Aorta (tissue), 5 donors: ENCODE data around the gene PRKCA. TPM values are rescaled to one million over a fixed set of nuclear protein-coding genes. Genes with fewer than 3 reads are reported as not detected.
"Not testable (repeated sequence)": the region's sequence is repeated elsewhere in the genome, so short reads cannot be mapped to it uniquely, and the experiment has no call there.

Experiments used
- ATAC-seq: fragments of 200-7000 bp; cut with Tn5 transposase; one replicate; pipeline ENCODE4 v1.9.1; 2022; ENCODE audit warnings: moderate library complexity; ENCODE audit not compliant: low FRiP score
- DNase-seq, 2 donors: peaks; one replicate each; pipeline ENCODE4 v3.0.0-alpha.2; 2020
- H3K27ac ChIP-seq, 2 donors: one replicate each; pipeline ENCODE4 v1.5.1; 2013; ENCODE audit warnings: low read length in 2 of 2, mild to moderate bottlenecking in 2 of 2, moderate library complexity in 2 of 2, control low read depth in 1 of 2, inconsistent platforms in 1 of 2, low read depth in 1 of 2
- H3K27me3 ChIP-seq, 2 donors: one replicate each; pipeline ENCODE4 v1.6.1; 2013; ENCODE audit warnings: control low read depth in 1 of 2, low read length in 1 of 2, mild to moderate bottlenecking in 1 of 2, moderate library complexity in 1 of 2; ENCODE audit not compliant: insufficient read depth in 2 of 2, control insufficient read depth in 1 of 2
- H3K36me3 ChIP-seq, 2 donors: one replicate each; pipeline ENCODE4 v1.6.1; 2013; ENCODE audit warnings: control low read depth in 1 of 2, low read length in 1 of 2, mild to moderate bottlenecking in 1 of 2; ENCODE audit not compliant: insufficient read depth in 2 of 2, control insufficient read depth in 1 of 2
- H3K4me1 ChIP-seq, 2 donors: one replicate each; pipeline ENCODE4 v1.6.1; 2013; ENCODE audit warnings: low read length in 2 of 2, control low read depth in 1 of 2, mild to moderate bottlenecking in 1 of 2, moderate library complexity in 1 of 2; ENCODE audit not compliant: insufficient read depth in 2 of 2, control insufficient read depth in 1 of 2
- H3K4me3 ChIP-seq, 2 donors: one replicate each; pipeline ENCODE4 v1.5.1; 2013; ENCODE audit warnings: low read length in 2 of 2, control low read depth in 1 of 2, mild to moderate bottlenecking in 1 of 2
- H3K9me3 ChIP-seq: one replicate; pipeline ENCODE4 v1.6.1; 2013; ENCODE audit warnings: mild to moderate bottlenecking, low read length; ENCODE audit not compliant: control insufficient read depth
- WGBS, 2 donors: extraction: QIAGEN DNeasy Blood & Tissue Kit; methylation state at CpG; one replicate each; pipeline ENCODE4 v1.1.7; 2013; 5-methylcytosine and 5-hydroxymethylcytosine counted together
- intact Hi-C, 2 donors: fragments of 100-400 bp; cut with DNase I; formaldehyde crosslinking; loops; one replicate each; pipeline versions ENCODE4 v1.14.2 to v1.15.0; 2022
- polyA plus RNA-seq, 2 donors: library from polyadenylated mRNA; stranded (reverse); fragments of 200-250 nt; gene quantifications; one replicate each; pipeline ENCODE4 v1.2.3, GENCODE V29; 2013
- total RNA-seq, 2 donors: library from RNA; stranded (reverse); fragmentation: NEBNext Ultra II Directional; extraction: Animal tissue kit (Norgen Biotek cat#: 25700); gene quantifications; one replicate each; pipeline ENCODE4 v1.2.1, GENCODE V29; 2021
- donor health status: healthy with polysubstance abuse.
- donor health status: Bipolar disorder and iron deficiency.
- donor health status: DM: no; HTN: no; CAD: no.
- donor health status: DM: no; HTN: no; CAD: no.
- donor health status: DM: yes; HTN: yes; CAD: no.

PRKCA gene
- total and polyA plus RNA-seq, 4 donors, result 2.7 to 15.4 (median 9.1) TPM

- DNase-seq, H3K9me3 ChIP-seq, H3K4me3 ChIP-seq, H3K4me1 ChIP-seq, H3K36me3 ChIP-seq, ATAC-seq, intact Hi-C loops, H3K27ac ChIP-seq, H3K27me3 ChIP-seq: not testable (repeated sequence)
- 97 to 98% methylated on average over 11 of the region's 11 CpGs for WGBS, 2 donors
Measured at GRCh38 chr17:66400041-66400688, 97.8 kb downstream of the PRKCA start.

DNA sequence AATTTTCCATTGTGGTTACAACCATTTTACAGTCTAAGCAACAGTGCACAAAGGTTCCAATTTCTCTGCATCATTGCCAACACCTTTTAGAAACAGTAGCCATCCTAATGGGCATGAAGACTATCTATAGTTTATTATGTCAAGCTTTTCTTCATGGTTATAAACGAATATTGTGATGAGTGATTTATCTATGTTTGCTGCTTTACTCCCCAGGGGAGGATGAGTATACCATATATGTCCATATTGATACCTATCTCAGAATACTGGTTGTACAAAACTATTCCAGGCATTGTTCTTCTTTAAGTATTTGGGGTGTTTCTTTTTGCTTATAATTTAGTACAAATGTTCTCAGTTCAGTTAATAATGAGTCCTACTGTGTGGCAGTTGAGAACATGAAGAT, 98.3 kb downstream of the PRKCA start:
- Histone ChIP-seq H3K4me1 (no peaks in the 10 kb centered on the region), H3K9me3 (no peaks in the 10 kb centered on the region), H3K4me3 (no peak overlapping the region), H3K36me3 (no peaks in the 10 kb centered on the region), H3K27ac (no peak overlapping the region), H3K27me3 (no peaks in the 10 kb centered on the region)
- intact Hi-C loops, result no loop called here
- DNase-seq, result no peak
- WGBS, 2 donors, result 0% methylated on average over 1 of the region's 1 CpG
- ATAC-seq, result no peak

GRCh38 chr17:66401364-66401763, 99.0 kb downstream of the PRKCA start:
- no peak overlapping the region for H3K27ac ChIP-seq
- no peak overlapping the region for H3K4me3 ChIP-seq
- ATAC-seq (no peak), DNase-seq (no peak)
- no peaks in the 10 kb centered on the region for H3K9me3 ChIP-seq
- intact Hi-C loops, result no loop called here
- 92 to 93% methylated on average over 4 of the region's 4 CpGs for WGBS, 2 donors
- H3K36me3 ChIP-seq, result no peaks in the 10 kb centered on the region
- H3K4me1 ChIP-seq, result peaks cover 0 to 2% of the 10 kb centered on the region in 2 donors
- H3K27me3 ChIP-seq, result no peaks in the 10 kb centered on the region

DNA sequence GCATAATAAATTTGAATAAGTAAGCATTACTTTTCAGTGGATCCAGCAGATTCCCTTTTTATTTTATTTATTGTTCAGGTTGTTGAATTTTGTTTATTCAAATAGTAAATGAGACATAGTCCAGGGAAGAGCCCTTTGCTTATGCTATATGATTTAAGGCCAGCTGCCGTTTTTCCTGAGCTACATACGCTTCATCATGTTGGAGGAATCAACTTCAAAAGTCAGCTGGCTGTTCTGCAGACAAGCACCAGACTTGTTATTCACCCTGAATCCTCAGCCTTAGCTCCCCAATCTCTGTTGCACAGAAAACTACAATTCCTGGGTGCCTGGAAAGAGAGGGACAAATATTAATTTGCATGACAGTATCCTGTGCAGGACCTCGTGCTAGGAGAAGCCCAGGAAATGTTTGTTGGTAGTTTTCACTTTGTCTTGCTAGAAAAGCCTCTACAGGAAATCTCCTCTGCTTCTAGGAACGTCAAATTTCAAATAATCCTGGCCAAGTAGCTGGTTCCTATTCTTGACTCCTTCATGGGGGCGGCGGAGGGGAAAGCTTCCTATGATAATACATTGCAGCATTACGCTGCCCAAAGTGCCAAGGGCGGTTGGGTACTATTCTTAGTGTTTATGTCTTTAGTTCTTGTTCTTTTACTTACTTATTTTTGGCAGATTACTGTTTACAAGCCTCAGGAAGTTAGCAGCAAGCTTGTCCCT, 101.6 kb downstream of the PRKCA start:
- no peak for ATAC-seq
- Histone ChIP-seq H3K4me3 (no peak overlapping the region), H3K9me3 (no peaks in the 10 kb centered on the region), H3K27me3 (no peaks in the 10 kb centered on the region), H3K36me3 (no peaks in the 10 kb centered on the region), H3K27ac (no peak overlapping the region), H3K4me1 (peaks cover 0 to 2% of the 10 kb centered on the region in 2 donors)
- WGBS, 2 donors, result 11 to 15% methylated on average over 8 of the region's 8 CpGs
- no peak for DNase-seq
- intact Hi-C loops, result no loop called here

DNA sequence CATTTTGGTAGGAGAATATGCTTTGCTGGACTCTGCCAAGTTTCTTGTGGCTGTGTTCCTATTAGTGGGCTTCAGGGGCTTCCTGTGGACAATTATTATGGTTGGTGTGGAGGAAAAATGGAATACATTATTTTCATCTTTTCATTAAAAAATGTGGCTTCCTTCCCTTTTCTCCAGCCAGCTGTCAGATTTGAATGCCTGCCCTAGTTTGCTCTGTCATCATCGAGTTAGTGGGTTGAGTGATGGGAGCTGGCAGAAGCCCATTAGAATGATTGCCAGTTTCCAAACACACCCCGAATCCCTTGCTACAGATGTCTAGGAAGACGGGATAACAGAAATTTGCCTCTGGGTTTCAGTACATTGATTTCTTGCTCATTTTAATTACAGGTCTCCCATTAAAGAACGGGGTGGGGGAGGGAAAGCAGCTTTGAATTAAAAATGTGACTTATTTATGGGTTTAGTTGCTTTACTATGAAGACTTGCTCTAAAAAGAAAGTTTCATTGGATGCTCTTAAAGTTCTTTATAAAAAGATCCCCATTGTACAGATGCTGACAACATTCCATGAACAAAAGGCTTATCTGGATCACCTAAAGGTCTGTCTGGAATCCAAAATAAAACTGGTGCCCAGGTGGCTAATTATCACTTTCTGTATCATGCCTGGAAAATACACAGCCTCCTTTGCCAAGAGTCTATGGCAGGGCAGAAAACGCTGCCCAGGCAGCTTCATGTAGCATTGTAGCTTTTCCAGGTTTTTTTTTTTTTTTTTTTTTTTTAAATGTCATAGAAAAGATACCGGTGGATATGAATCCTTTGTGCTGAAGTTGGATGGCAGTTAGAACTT, 103.6 kb downstream of the PRKCA start:
- Histone ChIP-seq H3K4me1 (peaks cover 0 to 2% of the 10 kb centered on the region in 2 donors), H3K9me3 (no peaks in the 10 kb centered on the region), H3K4me3 (no peak overlapping the region), H3K27me3 (no peaks in the 10 kb centered on the region), H3K36me3 (no peaks in the 10 kb centered on the region), H3K27ac (no peak overlapping the region)
- no peak for DNase-seq
- WGBS, 2 donors, result 14 to 32% methylated on average over 6 of the region's 6 CpGs
- intact Hi-C loops, result no loop called here
- no peak for ATAC-seq

GRCh38 chr17:66406701-66407644, 104.6 kb downstream of the PRKCA start:
- DNase-seq (no peak), ATAC-seq (no peak)
- Histone ChIP-seq H3K27ac (no peak overlapping the region), H3K9me3 (no peaks in the 10 kb centered on the region), H3K4me3 (no peak overlapping the region), H3K36me3 (no peaks in the 10 kb centered on the region), H3K4me1 (peaks cover 0 to 2% of the 10 kb centered on the region in 2 donors), H3K27me3 (no peaks in the 10 kb centered on the region)
- intact Hi-C loops, result no loop called here
- WGBS, 2 donors, result 80 to 84% methylated on average over 12 of the region's 12 CpGs

GRCh38 chr17:66407864-66408263, 105.5 kb downstream of the PRKCA start:
- DNase-seq, result no peak
- no peak for ATAC-seq
- no peaks in the 10 kb centered on the region for H3K27me3 ChIP-seq
- H3K4me1 ChIP-seq, result peaks cover 0 to 2% of the 10 kb centered on the region in 2 donors
- WGBS, 2 donors, result 95% methylated on average over 4 of the region's 4 CpGs
- no peaks in the 10 kb centered on the region for H3K36me3 ChIP-seq
- no peak overlapping the region for H3K27ac ChIP-seq
- no peak overlapping the region for H3K4me3 ChIP-seq
- no peaks in the 10 kb centered on the region for H3K9me3 ChIP-seq
- intact Hi-C loops, result no loop called here

DNA sequence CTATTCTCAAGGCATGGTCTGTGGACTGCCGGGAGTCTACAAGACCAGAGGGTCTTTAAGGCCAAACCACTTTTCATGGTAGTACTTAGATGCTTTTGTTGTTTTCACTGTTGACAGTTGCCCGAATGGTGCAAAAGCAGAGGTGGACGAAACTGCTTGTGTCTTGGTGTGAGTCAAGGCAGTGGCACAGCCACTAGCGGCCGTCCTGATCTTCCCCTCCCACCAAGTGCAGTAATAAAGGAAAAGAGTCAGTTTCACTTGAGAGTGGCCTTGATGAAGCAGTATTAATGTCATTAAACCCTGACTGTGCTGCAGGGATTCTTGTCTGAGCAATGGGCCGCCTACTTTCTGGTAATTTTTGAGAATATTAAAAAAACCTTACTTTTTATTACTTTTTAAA, 109.1 kb downstream of the PRKCA start:
- intact Hi-C loops, result no loop called here
- no peaks in the 10 kb centered on the region for H3K9me3 ChIP-seq
- 89 to 91% methylated on average over 6 of the region's 6 CpGs for WGBS, 2 donors

More for the DNA sequence above, 109.1 kb downstream of the PRKCA start:
- Histone ChIP-seq H3K36me3 (no peaks in the 10 kb centered on the region), H3K27me3 (no peaks in the 10 kb centered on the region), H3K4me3 (no peak overlapping the region), H3K4me1 (no peaks in the 10 kb centered on the region), H3K27ac (no peak overlapping the region)
- ATAC-seq, result no peak
- DNase-seq, result no peak
